Keratinocyte (primary cell): ENCODE results near the gene SFMBT2. TPM values are rescaled to one million over a fixed set of nuclear protein-coding genes. Genes with fewer than 3 reads are reported as not detected.

Source experiments
- DNase-seq: peaks from one replicate; pipeline ENCODE4 v3.0.0-alpha.2; 2011; ENCODE audit warnings: low read depth, missing footprints, low spot score
- FAIRE-seq: peaks from 2 replicates; lab custom pipeline; 2011; peaks lifted over from hg19 to GRCh38; lab: Jason Lieb, UNC
- H2AFZ ChIP-seq: 2 replicates; pipeline ENCODE4 v1.6.0; 2012; ENCODE audit warnings: low read length, control low read depth, inconsistent platforms; ENCODE audit not compliant: control insufficient read depth
- H3K27ac ChIP-seq: 2 replicates; pipeline ENCODE4 v1.5.1; 2011; ENCODE audit warnings: low read length; ENCODE audit not compliant: control insufficient read depth, insufficient read depth
- H3K27me3 ChIP-seq: 3 replicates; pipeline ENCODE4 v1.6.0; 2011; ENCODE audit warnings: low read length; ENCODE audit not compliant: control insufficient read depth, insufficient read depth; ENCODE audit errors: extremely low read depth
- H3K36me3 ChIP-seq, 2 experiments: 2 replicates in 1 of 2; 3 replicates in 1 of 2; pipeline ENCODE4 v1.5.1; 2011; ENCODE audit warnings: low read length in 2 of 2, mild to moderate bottlenecking in 1 of 2; ENCODE audit not compliant: control insufficient read depth in 2 of 2, insufficient read depth in 2 of 2; ENCODE audit errors: extremely low read depth in 1 of 2
- H3K4me1 ChIP-seq: 3 replicates; pipeline ENCODE4 v1.5.1; 2011; ENCODE audit warnings: low read length; ENCODE audit not compliant: control insufficient read depth, insufficient read depth; ENCODE audit errors: extremely low read depth
- H3K4me2 ChIP-seq: 3 replicates; pipeline ENCODE4 v1.6.0; 2011; ENCODE audit warnings: low read depth, low read length; ENCODE audit not compliant: control insufficient read depth, insufficient read depth; ENCODE audit errors: extremely low read depth
- H3K4me3 ChIP-seq, 3 experiments: fragments of 200-600 bp in 1 of 3; sonication (generic) in 1 of 3; 2 replicates in 2 of 3; 3 replicates in 1 of 3; pipeline ENCODE4 v1.5.1; 2011 to 2016; ENCODE audit warnings: low read length in 3 of 3, mild to moderate bottlenecking in 3 of 3, control low read depth in 2 of 3, inconsistent platforms in 1 of 3, low read depth in 1 of 3, mixed read lengths in 1 of 3, mixed run types in 1 of 3, moderate library complexity in 1 of 3; ENCODE audit not compliant: control insufficient read depth in 2 of 3, insufficient read depth in 2 of 3; ENCODE audit errors: extremely low read depth in 1 of 3
- H3K79me2 ChIP-seq: 2 replicates; pipeline ENCODE4 v1.6.0; 2012; ENCODE audit warnings: low read length; ENCODE audit not compliant: control insufficient read depth, insufficient read depth
- H3K9ac ChIP-seq: 3 replicates; pipeline ENCODE4 v1.6.0; 2011; ENCODE audit warnings: low read length; ENCODE audit not compliant: control insufficient read depth, insufficient read depth; ENCODE audit errors: extremely low read depth
- H3K9me1 ChIP-seq: 3 replicates; pipeline ENCODE4 v1.6.0; 2011; ENCODE audit warnings: low read length; ENCODE audit not compliant: control insufficient read depth, insufficient read depth; ENCODE audit errors: extremely low read depth
- H3K9me3 ChIP-seq: 2 replicates; pipeline ENCODE4 v1.5.1; 2012; ENCODE audit warnings: low read depth, low read length; ENCODE audit not compliant: control insufficient read depth
- H4K20me1 ChIP-seq: 3 replicates; pipeline ENCODE4 v1.6.0; 2011; ENCODE audit warnings: low read length; ENCODE audit not compliant: control insufficient read depth, insufficient read depth; ENCODE audit errors: extremely low read depth
- EZH2 ChIP-seq: IDR thresholded peaks from one replicate; pipeline ENCODE4 v1.6.1; 2012; ENCODE audit warnings: inconsistent platforms, mild to moderate bottlenecking, low read length, moderate library complexity
- dilution Hi-C: fragments of 300-500 bp; cut with MboI; formaldehyde crosslinking; loops from one replicate; pipeline ENCODE4 v1.7.0; 2020; ENCODE audit warnings: low sequenced_read_pairs; ENCODE audit not compliant: extremely low pct_ligation_motif_present
- polyA plus RNA-seq, 5 experiments: library from polyadenylated mRNA; depleted of rRNA in 3 of 5; stranded (reverse) in 3 of 5; stranded (forward) in 1 of 5; unstranded in 1 of 5; fragments of >200 nt; gene quantifications; 1 replicate in 1 of 5; 2 replicates in 3 of 5; 3 replicates in 1 of 5; pipeline versions ENCODE4 v1.2.1 to v1.2.3, GENCODE V29; 2011 to 2012; ENCODE audit warnings: missing spikeins in 2 of 5, low read depth in 1 of 5, low replicate concordance in 1 of 5
- TF ChIP-seq, protein P1 (sequence below), 3 experiments: IDR thresholded peaks in 1 of 3; conservative IDR thresholded peaks in 1 of 3; optimal IDR thresholded peaks in 1 of 3; 2 replicates in 2 of 3; 3 replicates in 1 of 3; pipeline versions ENCODE3 to v1.5.1; 2011; ENCODE audit warnings: low read length in 3 of 3, mild to moderate bottlenecking in 3 of 3, moderate library complexity in 2 of 3, control low read depth in 1 of 3, inconsistent platforms in 1 of 3; ENCODE audit not compliant: insufficient read depth in 2 of 3; ENCODE audit errors: extremely low read depth in 1 of 3

Gene SFMBT2
- polyA plus RNA-seq, 1 donor (not counting 4 experiments of a cell fraction or from before 2014, with no cell fraction given), result 0.71 TPM

DNA sequence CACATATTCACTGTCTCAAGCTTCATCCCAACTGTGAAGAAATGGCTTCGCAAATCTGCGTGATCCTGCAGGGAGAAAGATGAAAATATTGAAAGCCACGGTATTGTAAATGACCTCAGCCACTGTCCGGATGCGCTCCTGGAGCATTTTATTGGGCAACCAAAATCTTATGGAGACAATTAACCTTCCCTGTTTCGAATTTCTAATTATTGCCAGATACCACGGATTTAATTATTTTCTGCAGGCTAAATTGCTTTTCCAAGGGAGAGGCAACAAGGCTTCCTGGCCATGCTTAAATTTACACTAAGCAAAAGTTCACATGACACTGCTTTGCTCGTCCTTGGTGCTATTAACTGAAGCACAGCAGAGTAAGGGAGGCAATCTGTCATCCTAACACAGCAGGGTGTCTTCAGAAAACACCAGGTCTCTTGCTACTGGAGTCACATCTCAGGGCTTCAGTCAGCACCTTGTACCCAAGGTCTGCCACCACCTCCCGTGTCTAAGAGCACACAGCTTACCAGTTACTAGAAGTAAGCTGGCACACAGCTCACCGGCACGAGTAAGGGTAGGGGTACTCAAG lies 162.2 kb downstream of the SFMBT2 start:
- Histone ChIP-seq H3K27me3 (no peaks in the 10 kb centered on the region), H3K4me1 (no peaks in the 10 kb centered on the region), H3K79me2 (no peaks in the 10 kb centered on the region), H3K4me2 (no peak overlapping the region), H3K9me1 (no peaks in the 10 kb centered on the region), H3K36me3 (no peaks in the 10 kb centered on the region), H2AFZ (no peak overlapping the region), H4K20me1 (no peaks in the 10 kb centered on the region), H3K9ac (no peak overlapping the region), H3K9me3 (no peaks in the 10 kb centered on the region), H3K4me3 (no peak overlapping the region), H3K27ac (no peak overlapping the region)
- DNase-seq (no peak), FAIRE-seq (no peak)
- dilution Hi-C loops, result no loop called here
- TF ChIP-seq EZH2, result no peak
- TF ChIP-seq, protein P1, sequence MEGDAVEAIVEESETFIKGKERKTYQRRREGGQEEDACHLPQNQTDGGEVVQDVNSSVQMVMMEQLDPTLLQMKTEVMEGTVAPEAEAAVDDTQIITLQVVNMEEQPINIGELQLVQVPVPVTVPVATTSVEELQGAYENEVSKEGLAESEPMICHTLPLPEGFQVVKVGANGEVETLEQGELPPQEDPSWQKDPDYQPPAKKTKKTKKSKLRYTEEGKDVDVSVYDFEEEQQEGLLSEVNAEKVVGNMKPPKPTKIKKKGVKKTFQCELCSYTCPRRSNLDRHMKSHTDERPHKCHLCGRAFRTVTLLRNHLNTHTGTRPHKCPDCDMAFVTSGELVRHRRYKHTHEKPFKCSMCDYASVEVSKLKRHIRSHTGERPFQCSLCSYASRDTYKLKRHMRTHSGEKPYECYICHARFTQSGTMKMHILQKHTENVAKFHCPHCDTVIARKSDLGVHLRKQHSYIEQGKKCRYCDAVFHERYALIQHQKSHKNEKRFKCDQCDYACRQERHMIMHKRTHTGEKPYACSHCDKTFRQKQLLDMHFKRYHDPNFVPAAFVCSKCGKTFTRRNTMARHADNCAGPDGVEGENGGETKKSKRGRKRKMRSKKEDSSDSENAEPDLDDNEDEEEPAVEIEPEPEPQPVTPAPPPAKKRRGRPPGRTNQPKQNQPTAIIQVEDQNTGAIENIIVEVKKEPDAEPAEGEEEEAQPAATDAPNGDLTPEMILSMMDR (optimal IDR thresholded peaks at IDR 0.05 in 1 of 3, IDR thresholded peaks at IDR 0.05 in 1 of 3, conservative IDR thresholded peaks at IDR 0.05 in 1 of 3; ENCODE audit: extremely low read depth in 1 of 3, insufficient read depth in 2 of 3, low read length in 3 of 3), result no peak

DNA sequence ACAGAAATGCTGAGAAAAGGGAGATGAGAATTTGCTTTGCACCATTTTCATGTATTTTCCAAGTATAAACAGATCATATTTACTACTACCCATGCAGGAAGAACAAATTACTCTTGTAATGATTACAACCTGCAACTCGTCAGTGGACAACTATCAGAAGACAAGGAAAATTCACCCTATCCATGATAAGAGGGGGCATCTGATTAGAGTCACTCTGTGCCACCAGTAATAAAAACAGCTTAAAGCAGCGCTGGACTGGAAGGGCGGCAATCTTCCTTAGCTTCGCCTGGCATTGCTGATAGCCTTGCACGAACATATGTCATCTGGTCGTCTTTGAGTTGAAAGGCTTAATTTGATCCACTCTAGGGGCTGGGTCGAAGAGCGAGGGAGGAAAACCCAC lies 162.7 kb downstream of the SFMBT2 start:
- DNase-seq, result no peak
- H3K27ac ChIP-seq, result no peak overlapping the region
- H4K20me1 ChIP-seq, result no peaks in the 10 kb centered on the region
- no peak overlapping the region for H3K4me2 ChIP-seq
- H3K4me1 ChIP-seq, result no peaks in the 10 kb centered on the region
- no peak overlapping the region for H2AFZ ChIP-seq
- H3K9me3 ChIP-seq, result no peaks in the 10 kb centered on the region
- no peak for TF ChIP-seq EZH2
- no peaks in the 10 kb centered on the region for H3K36me3 ChIP-seq
- no peak overlapping the region for H3K9ac ChIP-seq
- no peaks in the 10 kb centered on the region for H3K9me1 ChIP-seq
- dilution Hi-C loops, result no loop called here
- H3K27me3 ChIP-seq, result no peaks in the 10 kb centered on the region
- H3K79me2 ChIP-seq, result no peaks in the 10 kb centered on the region
- FAIRE-seq, result no peak
- no peak overlapping the region for H3K4me3 ChIP-seq

DNA sequence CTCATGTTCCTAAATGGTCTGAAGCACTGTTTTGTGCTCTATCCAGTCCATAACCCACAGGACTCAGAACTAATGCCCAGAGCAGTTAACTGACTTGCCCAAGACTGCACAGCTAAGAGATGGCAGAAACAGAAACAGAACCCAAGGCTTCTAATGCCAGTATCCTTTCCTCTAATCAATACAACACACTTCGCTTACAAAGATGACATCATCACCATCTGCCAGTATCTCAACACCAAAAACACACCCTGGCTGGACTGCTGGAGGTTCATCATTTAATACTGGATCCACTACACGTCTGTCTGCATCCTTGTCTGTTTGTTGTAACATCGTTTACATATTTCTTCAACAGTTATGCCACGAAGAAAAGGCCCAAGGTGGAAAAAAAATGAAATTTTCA lies 165.3 kb downstream of the SFMBT2 start:
- Histone ChIP-seq H3K9me1 (no peaks in the 10 kb centered on the region), H3K27me3 (no peaks in the 10 kb centered on the region), H3K4me2 (no peak overlapping the region), H3K27ac (no peak overlapping the region), H3K4me3 (no peak overlapping the region), H3K36me3 (no peaks in the 10 kb centered on the region), H4K20me1 (no peaks in the 10 kb centered on the region), H3K79me2 (no peaks in the 10 kb centered on the region), H3K9me3 (no peaks in the 10 kb centered on the region), H3K4me1 (no peaks in the 10 kb centered on the region), H3K9ac (no peak overlapping the region), H2AFZ (no peak overlapping the region)
- no peak for TF ChIP-seq EZH2
- TF ChIP-seq, protein P1 (optimal IDR thresholded peaks at IDR 0.05 in 1 of 3, IDR thresholded peaks at IDR 0.05 in 1 of 3, conservative IDR thresholded peaks at IDR 0.05 in 1 of 3; ENCODE audit: extremely low read depth in 1 of 3, insufficient read depth in 2 of 3, low read length in 3 of 3), result no peak
- DNase-seq (no peak), FAIRE-seq (no peak)
- dilution Hi-C loops, result no loop called here
